ENCODE data around the gene SGCG.

DNA sequence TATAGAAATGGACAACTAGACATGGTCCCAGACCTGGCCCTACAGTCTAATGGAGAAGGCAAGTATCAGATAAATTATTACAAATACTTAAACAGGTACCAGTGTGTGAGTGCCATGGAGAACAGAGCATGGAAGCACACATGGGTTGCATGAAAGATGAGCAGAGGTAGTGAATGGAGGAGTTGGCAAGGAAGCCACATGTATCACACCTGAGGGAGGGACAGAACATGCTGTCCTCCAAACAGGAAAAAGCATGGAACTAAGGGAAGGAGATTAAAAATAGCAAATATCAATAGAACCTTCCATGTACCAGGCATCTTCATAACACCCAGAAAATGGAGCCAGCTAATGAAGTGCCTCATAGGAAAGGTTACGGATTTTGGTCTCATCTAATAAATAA, 166.8 kb downstream of the SGCG start:
- TF ChIP-seq, protein P1, sequence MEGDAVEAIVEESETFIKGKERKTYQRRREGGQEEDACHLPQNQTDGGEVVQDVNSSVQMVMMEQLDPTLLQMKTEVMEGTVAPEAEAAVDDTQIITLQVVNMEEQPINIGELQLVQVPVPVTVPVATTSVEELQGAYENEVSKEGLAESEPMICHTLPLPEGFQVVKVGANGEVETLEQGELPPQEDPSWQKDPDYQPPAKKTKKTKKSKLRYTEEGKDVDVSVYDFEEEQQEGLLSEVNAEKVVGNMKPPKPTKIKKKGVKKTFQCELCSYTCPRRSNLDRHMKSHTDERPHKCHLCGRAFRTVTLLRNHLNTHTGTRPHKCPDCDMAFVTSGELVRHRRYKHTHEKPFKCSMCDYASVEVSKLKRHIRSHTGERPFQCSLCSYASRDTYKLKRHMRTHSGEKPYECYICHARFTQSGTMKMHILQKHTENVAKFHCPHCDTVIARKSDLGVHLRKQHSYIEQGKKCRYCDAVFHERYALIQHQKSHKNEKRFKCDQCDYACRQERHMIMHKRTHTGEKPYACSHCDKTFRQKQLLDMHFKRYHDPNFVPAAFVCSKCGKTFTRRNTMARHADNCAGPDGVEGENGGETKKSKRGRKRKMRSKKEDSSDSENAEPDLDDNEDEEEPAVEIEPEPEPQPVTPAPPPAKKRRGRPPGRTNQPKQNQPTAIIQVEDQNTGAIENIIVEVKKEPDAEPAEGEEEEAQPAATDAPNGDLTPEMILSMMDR (IDR thresholded peaks at IDR 0.05) = no peak
- TF ChIP-seq POLR2A (IDR thresholded peaks at IDR 0.05) = no peak
- no peak for TF ChIP-seq POLR2AphosphoS5 (IDR thresholded peaks at IDR 0.05)

All from breast epithelium (tissue), 3 donors.